Muscle layer of duodenum (tissue), 2 donors: ENCODE measurements around the gene SOX4.

Source experiments
- H3K27ac ChIP-seq: one replicate; pipeline ENCODE4 v1.7.0; 2013; ENCODE audit warnings: mild to moderate bottlenecking, low read length
- H3K27me3 ChIP-seq: one replicate; pipeline ENCODE4 v1.7.0; 2013; ENCODE audit warnings: low read depth, mild to moderate bottlenecking, control low read depth, low read length
- H3K36me3 ChIP-seq, 2 donors: one replicate each; pipeline ENCODE4 v1.7.0; 2013; ENCODE audit warnings: low read length in 2 of 2, control low read depth in 1 of 2, mild to moderate bottlenecking in 1 of 2; ENCODE audit not compliant: insufficient read depth in 2 of 2, control insufficient read depth in 1 of 2
- H3K4me1 ChIP-seq, 2 donors: one replicate each; pipeline ENCODE4 v1.7.0; 2013; ENCODE audit warnings: low read length in 2 of 2, mild to moderate bottlenecking in 2 of 2, control low read depth in 1 of 2, moderate library complexity in 1 of 2; ENCODE audit not compliant: insufficient read depth in 2 of 2, control insufficient read depth in 1 of 2
- H3K4me3 ChIP-seq, 2 donors: one replicate each; pipeline ENCODE4 v1.7.0; 2013; ENCODE audit warnings: low read length in 2 of 2, low read depth in 1 of 2, mild to moderate bottlenecking in 1 of 2
- H3K9me3 ChIP-seq, 2 donors: one replicate each; pipeline ENCODE4 v1.7.0; 2013; ENCODE audit warnings: low read length in 2 of 2, control low read depth in 1 of 2, mild to moderate bottlenecking in 1 of 2; ENCODE audit not compliant: control insufficient read depth in 1 of 2
- donor health status: healthy.

Gene SOX4

GRCh38 chr6:21603082-21603952 lies 9.8 kb downstream of the SOX4 start:
- Histone ChIP-seq H3K4me1 (peaks cover 0 to 8% of the 10 kb centered on the region in 2 donors), H3K27ac (no peak overlapping the region)

GRCh38 chr6:21604081-21604480 lies 10.5 kb downstream of the SOX4 start:
- Histone ChIP-seq H3K4me3 (no peak overlapping the region), H3K27me3 (no peaks in the 10 kb centered on the region), H3K9me3 (no peaks in the 10 kb centered on the region), H3K27ac (no peak overlapping the region), H3K4me1 (peaks cover 0 to 1% of the 10 kb centered on the region in 2 donors), H3K36me3 (no peaks in the 10 kb centered on the region)

More at GRCh38 chr6:21603082-21603952, 9.8 kb downstream of the SOX4 start:
- H3K36me3 ChIP-seq = no peaks in the 10 kb centered on the region
- no peaks in the 10 kb centered on the region for H3K27me3 ChIP-seq
- no peaks in the 10 kb centered on the region for H3K9me3 ChIP-seq
- H3K4me3 ChIP-seq = no peak overlapping the region

DNA sequence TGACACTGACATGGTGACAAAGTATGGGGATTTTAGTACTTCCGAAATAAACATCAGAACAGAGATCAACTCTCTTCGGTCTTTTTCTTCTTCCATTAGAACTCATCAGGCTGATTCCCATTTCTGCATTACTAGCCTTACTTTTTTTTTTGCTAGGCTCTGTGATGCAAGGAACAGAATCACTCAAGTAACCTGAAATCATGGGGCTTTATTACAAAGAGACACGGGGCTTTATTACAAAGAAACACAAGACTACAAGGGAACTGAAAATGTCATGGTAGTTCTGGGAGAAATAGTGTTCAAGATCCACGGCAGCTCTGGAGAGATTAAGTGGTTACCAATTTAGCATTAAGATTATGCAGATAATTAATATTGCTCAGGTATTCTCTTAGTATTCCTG lies 11.6 kb downstream of the SOX4 start:
- no peaks in the 10 kb centered on the region for H3K9me3 ChIP-seq

GRCh38 chr6:21608601-21609000 lies 15.1 kb downstream of the SOX4 start:
- no peaks in the 10 kb centered on the region for H3K36me3 ChIP-seq
- no peak overlapping the region for H3K4me3 ChIP-seq
- H3K9me3 ChIP-seq = no peaks in the 10 kb centered on the region

More for the DNA sequence above, 11.6 kb downstream of the SOX4 start:
- Histone ChIP-seq H3K4me3 (no peak overlapping the region), H3K4me1 (no peaks in the 10 kb centered on the region), H3K36me3 (no peaks in the 10 kb centered on the region), H3K27ac (no peak overlapping the region), H3K27me3 (no peaks in the 10 kb centered on the region)

DNA sequence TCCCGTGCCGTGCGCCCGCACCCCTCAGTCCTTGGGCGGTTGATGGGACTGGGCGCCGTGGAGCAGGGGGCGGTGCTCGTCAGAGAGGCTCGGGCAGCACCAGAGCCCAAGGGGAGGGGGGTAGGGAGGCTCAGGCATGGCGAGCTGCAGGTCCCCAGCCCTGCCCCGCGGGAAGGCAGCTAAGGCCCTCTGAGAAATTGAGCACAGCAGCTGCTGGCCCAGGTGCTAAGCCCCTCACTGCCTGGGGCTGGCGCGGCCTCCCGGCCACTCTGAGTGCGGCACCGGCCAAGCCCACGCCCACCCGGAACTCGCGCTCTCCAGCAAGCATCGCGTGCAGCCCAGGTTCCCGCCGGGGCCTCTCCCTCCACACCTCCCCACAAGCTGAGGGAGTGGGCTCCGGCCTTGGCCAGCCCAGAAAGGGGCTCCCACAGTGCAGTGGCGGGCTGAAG lies 16.4 kb downstream of the SOX4 start:
- no peaks in the 10 kb centered on the region for H3K4me1 ChIP-seq
- no peaks in the 10 kb centered on the region for H3K9me3 ChIP-seq
- no peak overlapping the region for H3K4me3 ChIP-seq
- no peaks in the 10 kb centered on the region for H3K27me3 ChIP-seq
- H3K36me3 ChIP-seq = no peaks in the 10 kb centered on the region
- no peak overlapping the region for H3K27ac ChIP-seq

More at GRCh38 chr6:21608601-21609000, 15.1 kb downstream of the SOX4 start:
- Histone ChIP-seq H3K27me3 (no peaks in the 10 kb centered on the region), H3K4me1 (no peaks in the 10 kb centered on the region), H3K27ac (no peak overlapping the region)

- no peak overlapping the region for H3K27ac ChIP-seq
- no peaks in the 10 kb centered on the region for H3K4me1 ChIP-seq
- no peaks in the 10 kb centered on the region for H3K9me3 ChIP-seq
- H3K36me3 ChIP-seq = no peaks in the 10 kb centered on the region
- no peaks in the 10 kb centered on the region for H3K27me3 ChIP-seq
- H3K4me3 ChIP-seq = no peak overlapping the region
Observed at GRCh38 chr6:21610341-21610740, 16.8 kb downstream of the SOX4 start.

GRCh38 chr6:21611485-21611884 lies 17.9 kb downstream of the SOX4 start:
- Histone ChIP-seq H3K27ac (no peak overlapping the region), H3K36me3 (no peaks in the 10 kb centered on the region), H3K9me3 (no peaks in the 10 kb centered on the region), H3K4me1 (no peaks in the 10 kb centered on the region), H3K4me3 (no peak overlapping the region), H3K27me3 (no peaks in the 10 kb centered on the region)

GRCh38 chr6:21612067-21612745 lies 18.7 kb downstream of the SOX4 start:
- H3K4me3 ChIP-seq = no peak overlapping the region
- no peaks in the 10 kb centered on the region for H3K27me3 ChIP-seq
- H3K27ac ChIP-seq = no peak overlapping the region

GRCh38 chr6:21613809-21614208 lies 20.3 kb downstream of the SOX4 start:
- Histone ChIP-seq H3K4me3 (no peak overlapping the region), H3K27ac (no peak overlapping the region), H3K9me3 (no peaks in the 10 kb centered on the region), H3K4me1 (no peaks in the 10 kb centered on the region), H3K27me3 (no peaks in the 10 kb centered on the region), H3K36me3 (no peaks in the 10 kb centered on the region)

More at GRCh38 chr6:21612067-21612745, 18.7 kb downstream of the SOX4 start:
- H3K9me3 ChIP-seq = no peaks in the 10 kb centered on the region
- no peaks in the 10 kb centered on the region for H3K4me1 ChIP-seq
- no peaks in the 10 kb centered on the region for H3K36me3 ChIP-seq

DNA sequence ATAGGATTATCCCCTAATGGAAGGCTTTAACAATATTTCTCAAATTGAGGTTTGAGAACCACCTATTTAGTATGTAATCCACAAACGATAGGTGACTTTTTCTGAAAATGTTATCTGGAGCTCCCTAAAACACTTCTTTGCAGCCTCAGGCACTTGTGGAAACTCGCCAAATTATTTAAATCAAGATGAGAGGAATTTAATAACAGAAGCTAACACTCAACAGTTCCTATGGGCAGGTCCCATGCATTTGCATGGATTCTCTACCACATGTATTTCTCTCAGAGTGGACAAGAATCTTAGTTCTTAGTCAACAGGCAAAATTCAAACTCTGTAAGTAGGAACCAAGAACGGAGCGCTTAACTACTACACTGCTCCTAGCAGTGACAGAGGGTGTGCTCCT lies 20.7 kb downstream of the SOX4 start:
- Histone ChIP-seq H3K27ac (no peak overlapping the region), H3K9me3 (no peaks in the 10 kb centered on the region), H3K36me3 (no peaks in the 10 kb centered on the region), H3K27me3 (no peaks in the 10 kb centered on the region), H3K4me1 (no peaks in the 10 kb centered on the region), H3K4me3 (no peak overlapping the region)

GRCh38 chr6:21615504-21615903 lies 22.0 kb downstream of the SOX4 start:
- H3K4me1 ChIP-seq = no peaks in the 10 kb centered on the region
- H3K27me3 ChIP-seq = no peaks in the 10 kb centered on the region
- no peaks in the 10 kb centered on the region for H3K36me3 ChIP-seq
- H3K4me3 ChIP-seq = no peak overlapping the region
- no peaks in the 10 kb centered on the region for H3K9me3 ChIP-seq
- no peak overlapping the region for H3K27ac ChIP-seq
